HepG2 (cell line): ENCODE results near the gene VMA21. TPM values are rescaled to one million over a fixed set of nuclear protein-coding genes. Genes with fewer than 3 reads are reported as not detected.

Experiments used
- HHEX ChIP-seq: IDR thresholded peaks from 2 replicates; pipeline ENCODE4 v1.6.1; 2016; ENCODE audit warnings: control low read depth
- IKZF1 ChIP-seq: fragments of 450-650 bp; IDR thresholded peaks from 2 replicates; pipeline ENCODE4 v1.7.1; 2016
- KMT2A ChIP-seq: sonication (generic); formaldehyde crosslinking; IDR thresholded peaks from 2 replicates; pipeline ENCODE4 v1.4.0; 2020; ENCODE audit warnings: missing genetic modification reagents
- NFKB2 ChIP-seq: sonication (generic); formaldehyde crosslinking; IDR thresholded peaks from 2 replicates; pipeline ENCODE4 v1.4.0; 2020; ENCODE audit warnings: missing genetic modification reagents, borderline replicate concordance
- SIN3B ChIP-seq: fragments of 150-350 bp; IDR thresholded peaks from 2 replicates; pipeline ENCODE4 v1.6.1; 2014; ENCODE audit warnings: low read length
- SMYD3 ChIP-seq: sonication (generic); formaldehyde crosslinking; IDR thresholded peaks from 2 replicates; pipeline ENCODE4 v1.8.1; 2023; ENCODE audit warnings: mild to moderate bottlenecking, missing genetic modification reagents
- SP1 ChIP-seq, 2 experiments: fragments of 450-650 bp in 1 of 2; sonication (generic) in 1 of 2; formaldehyde crosslinking in 1 of 2; IDR thresholded peaks; 2 replicates each; pipeline versions ENCODE4 v1.4.0 to v1.6.1; 2016 to 2020; ENCODE audit warnings: missing genetic modification reagents in 1 of 2
- ZNF224 ChIP-seq: sonication (generic); formaldehyde crosslinking; IDR thresholded peaks from 2 replicates; pipeline ENCODE4 v1.5.0; 2020; ENCODE audit warnings: mild to moderate bottlenecking, missing genetic modification reagents
- ZNF570 ChIP-seq: sonication (generic); formaldehyde crosslinking; IDR thresholded peaks from 2 replicates; pipeline ENCODE4 v1.4.0; 2020; ENCODE audit warnings: mild to moderate bottlenecking, missing genetic modification reagents, borderline replicate concordance
- ZNF773 ChIP-seq: sonication (generic); formaldehyde crosslinking; IDR thresholded peaks from 2 replicates; pipeline ENCODE4 v1.4.0; 2020; ENCODE audit warnings: missing genetic modification reagents, borderline replicate concordance
- ZNF891 ChIP-seq: sonication (generic); formaldehyde crosslinking; IDR thresholded peaks from 2 replicates; pipeline ENCODE4 v1.5.0; 2020; ENCODE audit warnings: mild to moderate bottlenecking, missing genetic modification reagents
- ZSCAN25 ChIP-seq: sonication (generic); formaldehyde crosslinking; IDR thresholded peaks from 2 replicates; pipeline ENCODE4 v1.8.0; 2022; ENCODE audit warnings: mild to moderate bottlenecking, missing genetic modification reagents
- ZSCAN29 ChIP-seq: sonication (generic); formaldehyde crosslinking; conservative IDR thresholded peaks from 2 replicates; pipeline ENCODE4 v1.4.0; 2020; ENCODE audit warnings: mild to moderate bottlenecking, missing genetic modification reagents
- polyA plus RNA-seq, 8 experiments: library from polyadenylated mRNA; depleted of rRNA in 3 of 8; stranded (reverse) in 7 of 8; unstranded in 1 of 8; fragments of >200 nt; fragmentation: Illumina TruSeq in 4 of 8; extraction: Trizol in 4 of 8; gene quantifications; 2 replicates each; pipeline versions ENCODE4 v1.2.1 to v1.2.3, GENCODE V29; 2011 to 2016; ENCODE audit warnings: low read depth in 4 of 8, missing spikeins in 1 of 8, mixed read lengths in 1 of 8; ENCODE audit not compliant: insufficient read depth in 1 of 8
- total RNA-seq, 5 experiments: library from RNA; depleted of rRNA; stranded (reverse); fragments of >200 nt; fragmentation: Illumina TruSeq; extraction: Trizol; gene quantifications; 2 replicates each; pipeline ENCODE4 v1.2.3, GENCODE V29; 2016; ENCODE audit warnings: low read depth in 1 of 5
- TF ChIP-seq, protein P1 (sequence below): IDR thresholded peaks from 2 replicates; pipeline ENCODE4 v1.6.1; 2016; ENCODE audit warnings: control low read depth
- TF ChIP-seq, protein P2 (sequence below): sonication (generic); formaldehyde crosslinking; IDR thresholded peaks from 2 replicates; pipeline ENCODE4 v1.4.0; 2020; ENCODE audit warnings: missing genetic modification reagents, mild to moderate bottlenecking, borderline replicate concordance
- TF ChIP-seq, protein P3 (sequence below): sonication (generic); formaldehyde crosslinking; IDR thresholded peaks from 2 replicates; pipeline ENCODE4 v1.4.0; 2020; ENCODE audit warnings: missing genetic modification reagents
- TF ChIP-seq, protein P4 (sequence below): IDR thresholded peaks from 2 replicates; pipeline ENCODE4 v1.6.1; 2012; ENCODE audit warnings: inconsistent platforms
- TF ChIP-seq, protein P5 (sequence below): sonication (generic); formaldehyde crosslinking; conservative IDR thresholded peaks from 2 replicates; pipeline ENCODE4 v1.4.0; 2020; ENCODE audit warnings: missing genetic modification reagents
- TF ChIP-seq, protein P6 (sequence below): sonication (generic); formaldehyde crosslinking; conservative IDR thresholded peaks from 2 replicates; pipeline ENCODE4 v1.5.0; 2020; ENCODE audit warnings: missing genetic modification reagents
- TF ChIP-seq, protein P7 (sequence below): sonication (generic); formaldehyde crosslinking; IDR thresholded peaks from 2 replicates; pipeline ENCODE4 v1.4.0; 2020; ENCODE audit warnings: missing genetic modification reagents, low read depth, mild to moderate bottlenecking, borderline replicate concordance

VMA21 gene
- total and polyA plus RNA-seq, 2 of the 13 experiments (the other 11 are each of a cell fraction or from before 2014, with no cell fraction given) = 20.9 to 42.4 TPM

DNA sequence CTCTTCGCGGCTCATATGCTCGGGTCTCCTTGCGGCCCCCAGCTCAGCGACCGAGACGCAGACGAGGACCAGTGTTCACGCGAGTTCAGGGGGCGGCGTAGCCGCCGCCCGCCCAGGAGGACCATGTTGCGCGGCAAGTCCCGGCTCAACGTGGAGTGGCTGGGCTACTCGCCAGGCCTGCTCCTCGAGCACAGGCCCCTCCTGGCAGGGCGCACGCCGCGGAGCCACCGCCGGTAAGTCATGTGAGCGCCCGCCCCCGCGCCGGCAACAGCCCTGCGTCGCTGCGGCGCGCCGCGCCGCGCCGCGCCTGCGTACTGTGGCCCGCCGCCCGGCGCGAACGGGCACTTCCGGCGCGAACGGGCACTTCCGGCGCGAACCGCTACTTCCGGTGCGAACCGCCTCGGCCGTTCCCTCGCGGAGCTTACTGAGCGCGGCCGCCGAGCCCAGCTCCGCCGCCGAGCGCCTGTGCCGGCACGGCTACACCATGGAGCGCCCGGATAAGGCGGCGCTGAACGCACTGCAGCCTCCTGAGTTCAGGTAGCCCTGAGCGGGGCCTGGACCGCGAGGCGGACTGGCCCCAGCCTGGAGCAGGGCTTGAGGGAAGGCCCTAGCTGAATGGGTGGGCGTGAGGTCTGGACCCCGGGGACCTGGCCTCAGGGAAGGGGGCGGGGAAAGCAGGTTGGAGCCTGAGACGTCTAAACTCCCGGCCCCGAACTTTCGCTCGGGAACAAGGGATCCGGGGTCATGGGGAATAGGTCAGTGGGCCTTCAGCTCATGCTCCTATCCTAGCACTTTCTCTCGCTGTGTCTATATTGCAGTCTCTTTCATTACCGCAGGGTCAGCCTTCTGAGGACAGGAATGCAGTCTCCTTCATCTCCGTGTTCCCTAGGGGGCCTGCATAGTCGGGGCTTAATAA is at the start of gene VMA21 (continued):
- TF ChIP-seq, protein P1, sequence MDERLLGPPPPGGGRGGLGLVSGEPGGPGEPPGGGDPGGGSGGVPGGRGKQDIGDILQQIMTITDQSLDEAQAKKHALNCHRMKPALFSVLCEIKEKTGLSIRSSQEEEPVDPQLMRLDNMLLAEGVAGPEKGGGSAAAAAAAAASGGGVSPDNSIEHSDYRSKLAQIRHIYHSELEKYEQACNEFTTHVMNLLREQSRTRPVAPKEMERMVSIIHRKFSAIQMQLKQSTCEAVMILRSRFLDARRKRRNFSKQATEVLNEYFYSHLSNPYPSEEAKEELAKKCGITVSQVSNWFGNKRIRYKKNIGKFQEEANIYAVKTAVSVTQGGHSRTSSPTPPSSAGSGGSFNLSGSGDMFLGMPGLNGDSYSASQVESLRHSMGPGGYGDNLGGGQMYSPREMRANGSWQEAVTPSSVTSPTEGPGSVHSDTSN = no peak
- TF ChIP-seq ZNF773 = peak; percentile 82; the same call in 1 of the 2 replicates
- TF ChIP-seq SIN3B = no peak
- no peak for TF ChIP-seq ZNF891 (CRISPR knock-in tag)
- TF ChIP-seq, protein P2, sequence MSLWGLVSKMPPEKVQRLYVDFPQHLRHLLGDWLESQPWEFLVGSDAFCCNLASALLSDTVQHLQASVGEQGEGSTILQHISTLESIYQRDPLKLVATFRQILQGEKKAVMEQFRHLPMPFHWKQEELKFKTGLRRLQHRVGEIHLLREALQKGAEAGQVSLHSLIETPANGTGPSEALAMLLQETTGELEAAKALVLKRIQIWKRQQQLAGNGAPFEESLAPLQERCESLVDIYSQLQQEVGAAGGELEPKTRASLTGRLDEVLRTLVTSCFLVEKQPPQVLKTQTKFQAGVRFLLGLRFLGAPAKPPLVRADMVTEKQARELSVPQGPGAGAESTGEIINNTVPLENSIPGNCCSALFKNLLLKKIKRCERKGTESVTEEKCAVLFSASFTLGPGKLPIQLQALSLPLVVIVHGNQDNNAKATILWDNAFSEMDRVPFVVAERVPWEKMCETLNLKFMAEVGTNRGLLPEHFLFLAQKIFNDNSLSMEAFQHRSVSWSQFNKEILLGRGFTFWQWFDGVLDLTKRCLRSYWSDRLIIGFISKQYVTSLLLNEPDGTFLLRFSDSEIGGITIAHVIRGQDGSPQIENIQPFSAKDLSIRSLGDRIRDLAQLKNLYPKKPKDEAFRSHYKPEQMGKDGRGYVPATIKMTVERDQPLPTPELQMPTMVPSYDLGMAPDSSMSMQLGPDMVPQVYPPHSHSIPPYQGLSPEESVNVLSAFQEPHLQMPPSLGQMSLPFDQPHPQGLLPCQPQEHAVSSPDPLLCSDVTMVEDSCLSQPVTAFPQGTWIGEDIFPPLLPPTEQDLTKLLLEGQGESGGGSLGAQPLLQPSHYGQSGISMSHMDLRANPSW (CRISPR knock-in tag) = no peak
- TF ChIP-seq ZNF224 = no peak
- TF ChIP-seq SP1 (IDR thresholded peaks at IDR 0.05) = no peak
- no peak for TF ChIP-seq SP1 (CRISPR knock-in tag; IDR thresholded peaks at IDR 0.05)
- no peak for TF ChIP-seq SMYD3 (CRISPR knock-in tag)
- no peak for TF ChIP-seq ZSCAN29 (CRISPR knock-in tag)
- TF ChIP-seq ZSCAN25 (CRISPR knock-in tag) = no peak; the same call in 1 of the 2 replicates
- TF ChIP-seq, protein P3, sequence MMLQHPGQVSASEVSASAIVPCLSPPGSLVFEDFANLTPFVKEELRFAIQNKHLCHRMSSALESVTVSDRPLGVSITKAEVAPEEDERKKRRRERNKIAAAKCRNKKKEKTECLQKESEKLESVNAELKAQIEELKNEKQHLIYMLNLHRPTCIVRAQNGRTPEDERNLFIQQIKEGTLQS (CRISPR knock-in tag) = no peak
- TF ChIP-seq, protein P4, sequence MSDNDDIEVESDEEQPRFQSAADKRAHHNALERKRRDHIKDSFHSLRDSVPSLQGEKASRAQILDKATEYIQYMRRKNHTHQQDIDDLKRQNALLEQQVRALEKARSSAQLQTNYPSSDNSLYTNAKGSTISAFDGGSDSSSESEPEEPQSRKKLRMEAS = peak; percentile 93
- no peak for TF ChIP-seq ZNF570 (CRISPR knock-in tag)
- TF ChIP-seq, protein P5, sequence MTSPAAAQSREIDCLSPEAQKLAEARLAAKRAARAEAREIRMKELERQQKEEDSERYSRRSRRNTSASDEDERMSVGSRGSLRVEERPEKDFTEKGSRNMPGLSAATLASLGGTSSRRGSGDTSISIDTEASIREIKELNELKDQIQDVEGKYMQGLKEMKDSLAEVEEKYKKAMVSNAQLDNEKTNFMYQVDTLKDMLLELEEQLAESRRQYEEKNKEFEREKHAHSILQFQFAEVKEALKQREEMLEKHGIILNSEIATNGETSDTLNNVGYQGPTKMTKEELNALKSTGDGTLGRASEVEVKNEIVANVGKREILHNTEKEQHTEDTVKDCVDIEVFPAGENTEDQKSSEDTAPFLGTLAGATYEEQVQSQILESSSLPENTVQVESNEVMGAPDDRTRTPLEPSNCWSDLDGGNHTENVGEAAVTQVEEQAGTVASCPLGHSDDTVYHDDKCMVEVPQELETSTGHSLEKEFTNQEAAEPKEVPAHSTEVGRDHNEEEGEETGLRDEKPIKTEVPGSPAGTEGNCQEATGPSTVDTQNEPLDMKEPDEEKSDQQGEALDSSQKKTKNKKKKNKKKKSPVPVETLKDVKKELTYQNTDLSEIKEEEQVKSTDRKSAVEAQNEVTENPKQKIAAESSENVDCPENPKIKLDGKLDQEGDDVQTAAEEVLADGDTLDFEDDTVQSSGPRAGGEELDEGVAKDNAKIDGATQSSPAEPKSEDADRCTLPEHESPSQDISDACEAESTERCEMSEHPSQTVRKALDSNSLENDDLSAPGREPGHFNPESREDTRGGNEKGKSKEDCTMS (CRISPR knock-in tag) = no peak
- peak; percentile 57 for TF ChIP-seq KMT2A
- TF ChIP-seq, protein P6, sequence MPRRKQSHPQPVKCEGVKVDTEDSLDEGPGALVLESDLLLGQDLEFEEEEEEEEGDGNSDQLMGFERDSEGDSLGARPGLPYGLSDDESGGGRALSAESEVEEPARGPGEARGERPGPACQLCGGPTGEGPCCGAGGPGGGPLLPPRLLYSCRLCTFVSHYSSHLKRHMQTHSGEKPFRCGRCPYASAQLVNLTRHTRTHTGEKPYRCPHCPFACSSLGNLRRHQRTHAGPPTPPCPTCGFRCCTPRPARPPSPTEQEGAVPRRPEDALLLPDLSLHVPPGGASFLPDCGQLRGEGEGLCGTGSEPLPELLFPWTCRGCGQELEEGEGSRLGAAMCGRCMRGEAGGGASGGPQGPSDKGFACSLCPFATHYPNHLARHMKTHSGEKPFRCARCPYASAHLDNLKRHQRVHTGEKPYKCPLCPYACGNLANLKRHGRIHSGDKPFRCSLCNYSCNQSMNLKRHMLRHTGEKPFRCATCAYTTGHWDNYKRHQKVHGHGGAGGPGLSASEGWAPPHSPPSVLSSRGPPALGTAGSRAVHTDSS = no peak
- TF ChIP-seq NFKB2 = peak; percentile 47; the same call in 1 of the 2 replicates
- no peak for TF ChIP-seq IKZF1
- TF ChIP-seq, protein P7, sequence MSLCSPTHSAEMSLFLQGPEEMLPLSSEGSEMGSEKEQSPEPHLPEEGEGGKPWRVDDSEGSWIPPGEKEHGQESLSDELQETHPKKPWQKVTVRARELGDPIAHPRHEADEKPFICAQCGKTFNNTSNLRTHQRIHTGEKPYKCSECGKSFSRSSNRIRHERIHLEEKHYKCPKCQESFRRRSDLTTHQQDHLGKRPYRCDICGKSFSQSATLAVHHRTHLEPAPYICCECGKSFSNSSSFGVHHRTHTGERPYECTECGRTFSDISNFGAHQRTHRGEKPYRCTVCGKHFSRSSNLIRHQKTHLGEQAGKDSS (CRISPR knock-in tag) = no peak
- no peak for TF ChIP-seq HHEX (CRISPR knock-in tag)
